ENCODE data around the gene EFHC1. TPM values are rescaled to one million over a fixed set of nuclear protein-coding genes. Genes with fewer than 3 reads are reported as not detected.

Gene EFHC1
- polyA plus RNA-seq, 1 donor (not counting 4 experiments of a cell fraction or from before 2014, with no cell fraction given) = 20.5 TPM

- Histone ChIP-seq H3K9me3 (ENCODE audit: control insufficient read depth, low read depth, low read length) (no peaks in the 10 kb centered on the region), H3K9ac (ENCODE audit: control insufficient read depth, extremely low read depth, insufficient read depth, low read length) (no peak overlapping the region), H2AFZ (ENCODE audit: control insufficient read depth, low read length) (no peak overlapping the region), H3K79me2 (ENCODE audit: control insufficient read depth, insufficient read depth, low read length) (peaks cover 68% of the 10 kb centered on the region), H3K4me3 (ENCODE audit: control insufficient read depth in 2 of 3, extremely low read depth in 1 of 3, insufficient read depth in 2 of 3, low read depth in 1 of 3, low read length in 3 of 3) (no peak overlapping the region), H3K27me3 (ENCODE audit: control insufficient read depth, extremely low read depth, insufficient read depth, low read length) (no peaks in the 10 kb centered on the region), H3K27ac (ENCODE audit: control insufficient read depth, insufficient read depth, low read length) (no peak overlapping the region), H3K4me2 (ENCODE audit: control insufficient read depth, extremely low read depth, insufficient read depth, low read depth, low read length) (peak overlapping the region; percentile 4), H3K36me3 (ENCODE audit: control insufficient read depth in 2 of 2, extremely low read depth in 1 of 2, insufficient read depth in 2 of 2, low read length in 2 of 2) (no peaks in the 10 kb centered on the region), H4K20me1 (ENCODE audit: control insufficient read depth, extremely low read depth, insufficient read depth, low read length) (no peaks in the 10 kb centered on the region), H3K9me1 (ENCODE audit: control insufficient read depth, extremely low read depth, insufficient read depth, low read length) (no peaks in the 10 kb centered on the region), H3K4me1 (ENCODE audit: control insufficient read depth, extremely low read depth, insufficient read depth, low read length) (peaks cover 25% of the 10 kb centered on the region)
- DNase-seq (ENCODE audit: low read depth, low spot score) = no peak
- dilution Hi-C loops (cut with MboI; ENCODE audit: extremely low pct_ligation_motif_present, low sequenced_read_pairs) = no loop called here
- no peak for FAIRE-seq
- TF ChIP-seq CTCF (optimal IDR thresholded peaks at IDR 0.05 in 1 of 3, IDR thresholded peaks at IDR 0.05 in 1 of 3, conservative IDR thresholded peaks at IDR 0.05 in 1 of 3; ENCODE audit: extremely low read depth in 1 of 3, insufficient read depth in 2 of 3, low read length in 3 of 3) (no peak), EZH2 (IDR thresholded peaks at IDR 0.05; ENCODE audit: low read length) (no peak)
Measured at GRCh38 chr6:52573295-52573694, 153.2 kb downstream of the EFHC1 start.

Other genes with a start within 250 kb of the EFHC1 start
- gene IL17A, start 234.0 kb upstream of the EFHC1 start, polyA plus RNA-seq = not detected in 3 replicates
- not detected in 3 replicates for gene IL17F, start 175.8 kb upstream of the EFHC1 start, polyA plus RNA-seq
- 30.1 to 70.5 TPM (median 60.9 TPM) in 3 replicates for gene MCM3, start 135.6 kb upstream of the EFHC1 start, polyA plus RNA-seq
- gene PAQR8, start 58.2 kb upstream of the EFHC1 start, polyA plus RNA-seq = 0.80 to 1.6 TPM (median 1.3 TPM) in 3 replicates
- 6.1 to 18.3 TPM (median 9.2 TPM) in 3 replicates for gene TRAM2, start 156.7 kb downstream of the EFHC1 start, polyA plus RNA-seq

All from keratinocyte (primary cell).